IPS DF 4.7 (cell line): ENCODE data around the gene LDHA.

Source experiments
- DNase-seq: peaks from one replicate; pipeline ENCODE4 v3.0.0-alpha.2; 2013; ENCODE audit warnings: low spot score; ENCODE audit errors: extremely low read depth

LDHA gene

DNA sequence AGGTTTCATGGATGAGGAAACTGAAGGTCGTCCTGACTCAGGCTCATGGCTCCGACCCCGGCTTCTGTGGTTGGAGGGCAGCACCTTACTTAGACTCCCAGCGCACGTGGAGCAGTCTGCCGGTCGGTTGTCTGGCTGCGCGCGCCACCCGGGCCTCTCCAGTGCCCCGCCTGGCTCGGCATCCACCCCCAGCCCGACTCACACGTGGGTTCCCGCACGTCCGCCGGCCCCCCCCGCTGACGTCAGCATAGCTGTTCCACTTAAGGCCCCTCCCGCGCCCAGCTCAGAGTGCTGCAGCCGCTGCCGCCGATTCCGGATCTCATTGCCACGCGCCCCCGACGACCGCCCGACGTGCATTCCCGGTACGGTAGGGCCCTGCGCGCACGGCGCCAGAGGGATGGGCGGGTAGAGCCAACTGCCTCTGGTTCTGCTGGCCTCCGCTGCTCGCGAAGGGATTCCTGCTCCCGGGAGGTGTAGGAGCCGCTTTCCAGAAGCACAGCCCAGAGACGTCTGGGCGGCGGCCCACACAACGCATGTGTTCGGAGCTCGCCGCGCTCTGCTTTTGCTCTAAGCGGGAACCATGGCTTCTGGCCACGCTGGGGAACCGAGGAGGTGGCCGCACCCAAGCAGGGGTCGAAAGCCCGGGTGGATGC lies at the start of gene LDHA:
TSS of gene LDHA (plus strand) at position 289 of the 653 bp plus-strand sequence. CDS start 2,280 bp downstream, outside the sequence.
- no peak for DNase-seq

DNA sequence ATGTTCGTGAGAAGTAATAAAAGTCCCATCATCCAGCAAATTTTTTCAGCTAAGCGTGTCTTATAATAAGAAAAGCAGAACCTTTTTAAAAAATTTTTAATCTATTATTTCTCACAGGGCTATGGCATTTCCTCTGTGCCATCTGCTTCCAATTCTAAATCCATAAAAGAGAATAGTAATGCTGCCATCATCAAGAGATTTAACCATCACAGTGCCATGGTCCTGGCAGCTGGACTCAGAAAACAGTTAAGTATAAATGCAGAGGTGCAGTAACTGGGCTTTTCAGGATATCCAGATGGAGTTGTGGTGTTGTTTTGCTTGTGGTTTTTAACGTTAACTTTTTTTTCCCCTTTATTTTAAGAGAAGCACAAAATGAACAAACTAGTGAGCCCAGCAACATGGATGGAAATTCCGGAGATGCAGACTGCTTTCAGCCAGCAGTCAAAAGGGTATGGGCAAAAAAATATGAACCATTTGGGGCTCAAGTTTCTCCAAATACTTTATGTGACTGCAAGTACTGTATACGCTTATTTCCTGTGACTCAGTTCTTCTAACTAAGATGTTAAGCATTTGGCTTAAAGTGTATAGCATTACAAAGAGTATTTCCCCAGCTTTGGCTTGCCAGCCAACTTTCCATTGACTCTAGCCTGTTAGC lies 46.8 kb upstream of the LDHA start:
- no peak for DNase-seq

DNA sequence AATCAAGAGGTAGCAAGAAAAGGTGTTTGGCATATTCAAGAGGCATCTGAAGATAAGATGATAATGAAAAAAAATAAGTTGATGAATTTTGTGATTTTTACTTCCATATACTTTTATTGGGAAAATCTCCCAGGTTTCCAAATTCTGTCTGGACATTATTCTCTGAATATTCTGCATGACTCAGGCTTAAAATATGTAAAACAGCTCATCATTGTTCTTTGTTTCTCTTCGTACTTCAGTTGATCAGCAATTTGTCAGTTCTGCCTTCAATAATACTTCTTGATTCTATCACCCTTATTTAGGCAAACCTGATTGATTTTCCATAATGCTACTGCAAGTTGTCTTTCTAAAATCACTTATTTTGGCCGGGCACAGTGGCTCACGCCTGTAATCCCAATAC lies 41.8 kb upstream of the LDHA start:
- no peak for DNase-seq

DNA sequence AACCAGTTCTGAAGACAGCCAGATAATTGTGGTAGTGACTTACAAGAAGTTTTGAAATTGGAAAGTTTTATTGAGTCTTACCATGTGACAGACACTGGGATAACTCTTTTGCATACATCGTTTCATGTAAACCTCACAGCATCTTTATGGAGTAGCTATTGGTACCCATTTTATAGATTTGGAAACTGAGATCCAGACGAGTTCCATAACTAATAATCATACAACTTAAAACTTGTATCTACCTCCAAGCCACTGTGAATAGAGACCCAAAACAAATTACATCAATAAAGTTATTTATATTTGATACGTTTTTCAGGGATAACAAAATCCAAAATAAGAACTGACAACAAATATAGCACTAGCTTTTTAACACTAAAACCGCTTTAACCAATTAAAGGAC lies 35.7 kb upstream of the LDHA start:
- no peak for DNase-seq

DNA sequence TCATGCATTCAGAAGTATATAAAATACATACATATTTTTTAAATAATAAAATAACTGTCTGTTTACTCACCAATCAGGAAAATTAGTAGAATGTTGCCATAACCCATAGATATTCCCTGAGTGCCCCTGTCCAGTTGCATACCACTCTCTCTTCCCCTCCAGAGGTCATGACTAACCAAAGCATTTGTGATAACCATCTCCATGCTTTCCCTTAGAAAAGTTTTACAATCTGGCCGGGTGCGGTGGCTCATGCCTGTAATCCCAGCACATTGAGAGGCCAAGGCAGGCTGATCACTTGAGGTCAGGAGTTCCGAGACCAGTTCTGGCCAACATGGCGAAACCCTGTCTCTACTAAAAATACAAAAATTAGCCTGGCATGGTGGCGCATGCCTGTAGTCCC lies 33.2 kb upstream of the LDHA start:
- DNase-seq, result no peak

DNA sequence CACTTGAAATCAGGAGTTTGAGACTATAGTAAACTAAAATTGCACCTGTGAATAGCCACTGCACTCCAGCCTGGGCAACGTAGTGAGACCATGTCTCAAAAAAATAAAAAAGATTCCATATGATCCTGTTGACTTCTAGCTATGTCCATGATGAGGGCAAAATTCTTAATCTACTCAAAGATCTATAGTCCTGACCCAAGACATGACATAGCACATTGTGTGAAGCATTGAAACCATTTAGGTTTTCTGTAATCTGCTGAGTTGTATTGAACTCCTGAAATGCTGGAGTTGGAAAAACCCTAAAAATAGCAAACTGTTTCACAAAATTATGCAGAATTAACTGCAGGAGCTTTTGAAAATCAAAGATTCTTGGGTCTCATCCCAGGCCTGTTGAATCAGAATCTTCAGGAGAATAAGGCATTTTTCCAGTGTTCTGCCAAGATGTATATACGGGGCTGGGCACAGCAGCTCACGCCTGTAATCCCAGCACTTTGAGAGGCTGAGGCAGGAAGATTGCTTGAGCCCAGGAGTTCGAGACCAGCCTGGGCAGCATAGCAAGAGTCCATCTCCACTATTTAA lies 29.8 kb upstream of the LDHA start:
- DNase-seq, result no peak

DNA sequence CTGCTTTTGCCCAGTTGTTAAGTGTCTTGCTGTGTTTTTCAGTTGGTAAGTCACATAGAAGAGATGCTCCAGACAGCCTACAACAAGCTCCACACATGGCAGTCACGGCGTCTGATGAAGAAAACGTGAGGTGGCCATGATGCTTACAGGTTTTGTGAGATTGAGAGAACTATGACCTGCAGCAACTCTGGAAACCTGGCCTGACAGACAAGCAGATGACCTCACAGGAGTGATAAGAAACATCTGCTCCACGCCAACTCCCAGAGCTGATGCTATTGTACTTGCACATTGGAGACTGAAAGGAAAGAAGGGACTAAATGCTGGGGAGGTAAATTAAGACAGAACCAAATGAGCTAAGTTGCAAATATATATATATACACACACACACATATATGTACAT lies 28.6 kb upstream of the LDHA start:
- no peak for DNase-seq

DNA sequence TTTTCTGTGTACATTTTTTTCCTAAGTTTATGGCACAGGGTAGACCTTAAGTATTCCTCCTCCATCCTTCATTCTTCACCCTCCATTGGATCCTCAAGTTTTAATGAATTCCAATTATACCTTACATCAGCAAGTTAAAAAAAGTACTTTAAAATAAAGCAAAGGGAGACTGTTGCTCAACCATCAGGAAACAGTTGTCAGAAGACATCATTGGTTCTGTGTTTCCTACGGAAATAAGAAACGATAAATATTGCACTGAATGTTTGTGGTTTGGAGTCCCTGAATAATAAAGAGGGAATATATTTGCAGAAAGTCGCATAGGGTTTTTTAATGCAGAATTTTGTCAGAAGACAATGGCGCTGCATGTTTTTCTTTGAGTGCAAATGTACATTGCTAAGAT lies 28.1 kb upstream of the LDHA start:
- no peak for DNase-seq

DNA sequence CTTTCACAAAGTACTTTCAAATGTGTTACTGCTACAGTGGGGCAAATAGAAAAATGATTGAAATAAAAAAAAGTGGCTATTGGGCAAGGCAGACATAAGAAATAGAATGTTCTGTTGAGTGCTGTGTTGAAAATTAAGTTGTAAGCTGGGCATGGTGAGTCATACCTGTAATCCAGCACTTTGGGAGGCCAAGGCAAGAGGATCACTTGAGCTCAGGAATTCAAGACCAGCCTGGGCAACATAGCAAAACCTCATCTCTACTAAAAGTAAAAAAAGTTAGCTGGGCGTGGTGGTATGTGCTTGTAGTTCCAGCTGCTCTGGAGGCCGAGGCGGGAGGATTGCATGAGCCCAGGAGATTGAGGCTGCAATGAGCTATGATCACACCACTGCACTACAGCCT lies 26.9 kb upstream of the LDHA start:
- no peak for DNase-seq

DNA sequence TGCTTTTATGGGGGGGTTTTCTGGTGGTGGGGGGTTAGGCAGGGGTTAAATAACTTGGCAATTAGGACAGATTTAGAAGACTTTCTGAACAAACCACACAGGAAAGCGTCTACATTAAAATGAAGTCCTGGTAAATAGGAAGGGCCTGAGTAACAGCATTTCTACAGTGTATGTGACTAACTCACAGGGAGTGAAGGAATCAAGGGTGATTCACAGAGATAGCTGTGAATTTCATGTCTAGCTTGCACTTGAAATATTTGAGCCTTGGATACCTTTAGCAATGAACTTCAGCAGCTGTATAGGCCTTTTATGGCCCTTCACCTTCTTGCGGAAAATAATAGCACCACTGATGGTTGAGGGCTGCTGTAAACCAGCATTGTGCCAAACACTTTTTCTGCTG lies 26.1 kb upstream of the LDHA start:
- no peak for DNase-seq

DNA sequence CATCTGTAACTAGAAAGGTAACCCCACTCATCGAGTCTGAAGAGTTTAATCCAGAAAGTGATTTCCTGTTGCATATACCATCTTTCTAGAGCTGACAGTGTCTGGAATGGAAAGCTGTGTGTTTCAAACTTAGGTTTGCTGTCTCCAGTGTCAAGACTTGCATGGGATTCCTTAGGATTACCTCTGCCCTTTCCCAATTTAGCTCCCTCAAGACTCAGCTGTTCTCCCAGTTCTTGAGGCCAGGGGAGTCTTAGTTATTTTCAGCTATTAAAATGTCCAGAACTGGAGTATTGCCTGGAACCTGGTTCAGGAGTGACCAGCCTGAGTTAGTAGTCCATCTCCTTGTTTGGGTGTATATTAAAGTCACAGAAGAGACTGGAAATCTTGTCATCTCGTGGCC lies 25.0 kb upstream of the LDHA start:
- no peak for DNase-seq

DNA sequence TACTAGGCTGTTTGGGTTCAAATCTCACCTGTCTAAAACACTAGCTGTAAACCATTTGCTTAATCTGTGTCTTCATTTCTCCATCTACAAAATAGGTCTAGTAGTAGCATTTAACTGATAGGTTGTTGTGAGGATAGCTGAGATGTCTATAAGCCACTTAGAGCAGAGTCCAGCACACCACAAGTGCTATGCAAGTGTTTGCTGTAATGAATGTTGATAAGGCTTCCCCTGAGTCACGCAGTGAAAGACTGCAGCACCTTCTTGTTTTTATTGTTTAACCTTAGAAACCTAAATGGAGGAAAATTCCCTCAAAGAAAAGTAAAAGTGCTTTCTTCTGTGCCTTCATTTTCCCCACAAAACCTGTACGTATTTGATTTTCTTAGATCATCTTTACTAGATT lies 23.1 kb upstream of the LDHA start:
- no peak for DNase-seq

DNA sequence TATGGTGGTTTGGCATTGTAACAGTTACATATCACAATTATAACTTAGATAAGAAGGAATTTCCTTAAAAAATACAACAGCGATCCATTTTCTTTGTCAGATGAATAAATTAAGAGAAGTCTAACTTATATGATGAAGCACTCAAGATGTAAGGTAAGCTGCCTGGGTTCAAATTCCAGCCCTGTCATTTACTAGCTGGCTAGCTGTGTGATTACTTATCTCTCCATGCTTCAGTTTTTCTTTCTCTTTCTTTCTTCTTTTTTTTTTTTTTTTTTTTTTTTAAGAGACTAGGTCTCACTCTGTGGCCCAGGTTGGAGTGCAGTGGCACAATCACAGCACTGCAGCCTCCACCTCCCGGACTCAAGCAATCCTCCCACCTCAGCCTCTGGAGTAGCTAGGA lies 22.2 kb upstream of the LDHA start:
- no peak for DNase-seq

DNA sequence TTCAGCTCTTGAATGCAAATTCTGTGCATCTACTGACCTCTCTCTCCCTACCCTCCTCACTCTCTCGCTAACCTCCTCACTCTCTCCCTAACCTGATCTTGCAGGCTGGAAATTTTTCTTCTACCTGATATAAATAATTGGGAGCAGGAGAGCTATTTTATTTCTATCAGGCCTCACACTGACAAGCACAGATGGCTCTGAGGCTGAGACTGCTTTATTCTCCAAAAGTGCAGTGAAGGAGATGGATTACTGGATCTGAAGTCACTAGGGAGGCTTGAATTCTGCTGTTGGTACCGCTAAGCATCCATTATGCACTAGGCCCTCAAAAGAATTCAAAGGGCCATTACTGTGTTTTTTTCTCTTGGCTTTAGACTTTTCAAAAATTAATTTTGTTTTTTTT lies 19.4 kb upstream of the LDHA start:
- no peak for DNase-seq

DNA sequence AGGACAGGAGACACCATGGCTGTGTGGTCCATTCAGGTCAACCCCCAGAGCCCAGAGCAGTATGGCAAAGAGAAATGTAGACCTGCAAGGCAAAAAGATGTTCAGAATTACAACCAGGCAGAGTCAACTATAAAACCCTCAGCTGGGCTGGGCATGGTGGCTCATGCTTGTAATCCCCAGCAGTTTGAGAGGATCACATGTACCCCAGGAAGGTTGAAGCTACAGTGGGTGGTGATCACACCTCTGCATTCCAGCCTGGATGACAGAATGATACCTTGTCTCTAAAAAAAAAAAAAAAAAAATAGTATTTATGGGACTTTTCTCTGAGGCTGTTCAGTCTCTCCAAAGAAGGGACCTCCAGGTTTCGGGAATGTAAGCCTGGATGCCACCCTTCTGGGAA lies 18.4 kb upstream of the LDHA start:
- DNase-seq, result no peak

DNA sequence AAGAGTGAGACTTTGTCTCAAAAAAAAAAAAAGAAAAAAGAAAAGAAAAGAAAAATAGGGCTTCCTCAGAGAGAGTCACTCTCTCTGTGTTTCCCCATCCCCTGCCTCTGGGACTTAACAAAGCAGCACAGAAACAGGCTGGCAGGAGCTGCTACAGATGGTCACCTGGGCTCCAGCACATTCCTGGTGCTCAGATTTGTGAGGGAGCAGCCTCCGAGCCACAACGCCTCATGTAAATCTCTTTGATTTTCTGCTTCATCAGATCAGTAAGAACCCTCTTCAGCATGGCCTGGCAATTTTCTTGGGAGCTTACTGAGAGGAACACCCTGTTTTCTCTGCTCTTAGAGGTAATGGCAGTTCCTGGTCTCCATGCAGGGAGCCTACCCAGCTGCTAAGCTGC lies 15.2 kb upstream of the LDHA start:
- DNase-seq, result no peak

DNA sequence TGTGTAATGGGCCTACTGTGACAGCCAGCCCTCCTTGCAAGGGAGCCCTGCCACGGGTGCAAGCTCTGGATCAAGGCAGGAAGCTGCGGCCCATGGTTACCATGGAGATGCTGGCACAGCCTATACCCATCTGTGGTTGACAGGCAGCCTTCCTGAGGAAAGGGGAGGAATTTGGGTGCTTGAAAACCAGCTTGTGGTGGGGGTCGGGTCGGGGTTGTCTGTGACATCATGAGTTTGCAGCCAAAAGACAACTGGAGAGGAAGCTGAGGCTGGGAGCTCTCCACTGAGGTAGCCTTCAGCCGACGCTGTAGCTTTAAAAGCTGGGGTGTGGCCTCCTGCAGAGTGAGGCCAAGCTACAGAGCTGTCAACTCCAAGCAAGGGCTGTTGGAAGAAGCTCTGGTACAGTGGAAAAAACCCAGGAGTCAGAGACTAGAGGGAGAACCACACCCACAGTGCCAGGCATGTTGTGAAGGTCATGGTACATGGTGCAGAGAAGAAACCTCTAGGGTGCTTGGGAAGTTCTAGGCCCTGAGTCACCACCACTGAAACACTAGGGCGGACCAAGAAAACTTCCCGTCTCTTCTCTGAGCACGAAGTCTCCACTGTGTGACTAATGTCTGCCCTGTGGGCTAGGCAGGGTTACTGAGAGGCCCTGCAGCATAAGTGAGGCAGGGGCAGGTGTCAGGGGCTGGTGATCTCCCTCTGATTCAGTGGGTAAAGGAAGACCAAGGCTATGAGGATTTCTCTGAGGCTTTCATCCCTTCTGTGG lies 10.8 kb upstream of the LDHA start:
- no peak for DNase-seq

DNA sequence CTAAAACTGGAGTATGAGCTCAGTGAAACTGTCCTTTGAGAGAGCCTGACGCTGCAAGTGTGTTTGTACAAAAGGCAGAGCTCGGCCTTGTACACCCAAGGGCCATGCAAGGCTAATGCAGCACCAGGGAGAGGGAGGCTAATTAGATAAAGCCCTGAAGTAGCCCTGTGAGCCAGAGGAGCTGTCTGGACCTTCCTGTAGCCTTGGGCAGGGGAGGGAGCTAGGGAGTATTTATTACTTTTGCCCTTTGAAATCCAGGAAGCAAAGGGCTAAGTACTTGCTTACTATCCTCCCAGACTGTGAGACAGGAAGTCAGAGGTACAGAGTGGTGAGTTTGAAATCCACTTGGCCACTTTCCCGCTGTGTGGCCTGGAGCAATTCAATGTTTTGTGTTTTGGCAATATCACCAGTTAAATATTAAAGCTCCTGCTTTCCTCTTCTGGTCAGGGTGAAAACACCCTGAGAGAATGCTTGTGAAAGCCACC lies 10.2 kb upstream of the LDHA start:
- no peak for DNase-seq

DNA sequence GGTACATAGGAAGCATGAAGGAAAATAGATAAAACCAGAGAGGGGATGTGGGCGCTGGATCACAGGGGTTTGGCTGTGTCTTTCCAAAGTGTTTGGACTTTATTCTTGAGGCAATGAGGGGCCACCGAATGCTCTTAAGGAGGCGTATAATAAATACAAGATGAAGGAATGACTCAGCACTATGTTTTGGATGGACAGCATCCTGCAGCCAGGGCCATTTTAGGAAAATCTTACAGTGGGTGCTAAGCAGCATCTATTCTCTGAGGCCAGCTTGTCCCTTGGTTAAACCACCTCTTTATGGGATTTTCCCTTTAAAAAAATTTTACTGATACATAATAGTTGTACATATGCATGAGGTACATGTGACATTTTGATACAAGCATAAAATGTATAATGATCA lies 4.3 kb upstream of the LDHA start:
- no peak for DNase-seq

DNA sequence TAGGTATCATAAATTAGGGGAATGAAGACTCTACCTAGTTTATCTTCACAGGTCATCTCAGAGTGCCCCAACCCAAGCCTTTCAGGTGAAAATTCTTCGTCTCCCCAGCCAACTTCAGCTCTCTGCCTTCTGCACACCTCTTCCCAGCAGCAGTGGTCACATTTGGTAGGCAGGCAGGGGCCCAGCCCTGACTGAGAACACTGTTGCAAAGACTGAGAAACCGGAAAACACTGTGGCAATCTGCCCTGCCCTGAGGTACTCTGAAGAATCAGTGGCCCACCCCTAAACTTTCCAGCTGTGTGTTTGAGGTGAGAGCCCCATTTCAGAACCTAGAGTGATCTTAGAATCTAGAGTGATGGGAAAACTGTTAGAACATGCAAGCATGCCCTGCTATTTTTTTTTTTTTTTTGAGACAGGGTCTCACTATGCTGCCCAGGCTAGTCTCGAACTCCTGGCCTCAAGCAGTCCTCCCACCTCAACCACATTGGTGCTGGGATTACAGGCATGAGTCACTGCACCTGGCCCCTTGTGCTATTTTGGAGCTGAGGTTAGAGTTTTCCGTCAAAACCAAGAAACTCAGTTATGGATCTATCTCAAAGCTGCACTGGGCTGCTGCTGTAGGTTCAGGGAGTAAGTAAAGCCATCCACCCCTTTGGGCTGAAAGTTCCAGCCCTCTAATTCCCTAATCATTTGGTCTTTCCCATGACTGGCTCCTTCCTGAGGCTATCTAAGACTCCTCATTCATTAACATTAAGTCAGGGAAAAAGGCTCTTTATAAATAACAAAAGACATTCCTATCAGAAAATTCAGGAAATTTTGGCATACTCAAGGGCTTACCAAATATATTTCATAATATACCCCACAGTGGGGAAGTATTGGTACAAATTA lies 1.7 kb upstream of the LDHA start:
- no peak for DNase-seq

DNA sequence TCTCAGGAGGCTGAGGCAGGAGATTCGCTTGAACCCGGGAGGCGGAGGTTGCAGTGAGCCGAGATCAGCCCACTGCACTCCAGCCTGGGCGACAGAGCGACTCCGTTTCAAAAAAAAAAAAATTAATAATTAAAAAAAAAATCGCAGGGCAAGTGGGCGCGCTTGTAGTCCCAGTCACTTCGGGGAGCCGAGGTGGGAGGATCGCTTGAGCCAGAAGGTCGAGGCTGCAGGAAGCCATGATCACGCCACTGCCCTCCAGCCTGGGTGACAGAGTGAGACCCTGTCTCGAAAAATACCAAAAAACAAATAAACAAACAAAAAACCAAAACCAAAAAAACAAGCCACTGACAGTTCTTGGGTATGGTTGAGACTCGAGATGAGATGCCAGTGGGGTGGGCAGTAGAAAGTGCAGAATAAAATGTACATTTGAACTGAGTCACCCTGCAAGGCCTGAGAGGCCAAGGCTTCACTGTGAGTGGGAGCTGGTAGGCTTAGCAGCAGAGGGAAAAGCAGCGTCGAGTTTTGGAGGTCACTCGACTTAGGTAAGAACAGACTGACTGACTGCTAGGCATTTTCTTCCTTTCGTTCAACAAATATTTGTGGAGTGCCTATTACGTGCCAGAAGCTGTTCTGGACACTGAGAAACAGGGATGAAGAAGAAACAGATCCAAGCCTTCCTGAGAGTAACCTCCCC lies 635 bp upstream of the LDHA start:
- no peak for DNase-seq
